Thymus (tissue), 11 donors: Measurements from ENCODE around the gene OTUB2. TPM values are rescaled to one million over a fixed set of nuclear protein-coding genes. Genes with fewer than 3 reads are reported as not detected.

ENCODE experiments used
- DNase-seq, 9 donors: peaks; one replicate each; pipeline ENCODE4 v3.0.0-alpha.2; 2013; ENCODE audit warnings: low spot score in 9 of 9, low read depth in 6 of 9, missing footprints in 1 of 9
- H3K27ac ChIP-seq, 2 donors: one replicate each; pipeline ENCODE4 v1.5.1; 2013; ENCODE audit warnings: control low read depth in 1 of 2, low read depth in 1 of 2, low read length in 1 of 2, mild to moderate bottlenecking in 1 of 2, moderate library complexity in 1 of 2
- H3K27me3 ChIP-seq, 2 donors: one replicate each; pipeline ENCODE4 v1.5.1; 2013; ENCODE audit warnings: low read length in 1 of 2; ENCODE audit not compliant: control insufficient read depth in 2 of 2, insufficient read depth in 1 of 2
- H3K36me3 ChIP-seq, 2 donors: one replicate each; pipeline ENCODE4 v1.5.1; 2013; ENCODE audit warnings: low read length in 1 of 2, mild to moderate bottlenecking in 1 of 2, moderate library complexity in 1 of 2; ENCODE audit not compliant: control insufficient read depth in 2 of 2, insufficient read depth in 2 of 2
- H3K4me1 ChIP-seq, 2 donors: one replicate each; pipeline ENCODE4 v1.5.1; 2013; ENCODE audit warnings: low read length in 2 of 2; ENCODE audit not compliant: control insufficient read depth in 2 of 2, insufficient read depth in 2 of 2
- H3K4me3 ChIP-seq, 2 donors: one replicate each; pipeline ENCODE4 v1.5.1; 2013; ENCODE audit warnings: low read length in 2 of 2, control low read depth in 1 of 2, mild to moderate bottlenecking in 1 of 2
- H3K9me3 ChIP-seq, 2 donors: one replicate each; pipeline ENCODE4 v1.5.1; 2013; ENCODE audit warnings: low read length in 1 of 2, mild to moderate bottlenecking in 1 of 2; ENCODE audit not compliant: control insufficient read depth in 2 of 2, insufficient read depth in 1 of 2
- WGBS: extraction: QIAGEN DNeasy Blood & Tissue Kit; methylation state at CpG from one replicate; pipeline ENCODE4 v1.1.7; 2013; 5-methylcytosine and 5-hydroxymethylcytosine counted together
- polyA plus RNA-seq: library from polyadenylated mRNA; stranded (reverse); fragments of 200-250 nt; gene quantifications from one replicate; pipeline ENCODE4 v1.2.3, GENCODE V29; 2013
- total RNA-seq: library from RNA; stranded (reverse); fragments of 120-200 nt; gene quantifications from one replicate; pipeline ENCODE4 v1.2.4, GENCODE V29; 2013
- donor health status: healthy.

OTUB2 gene
- total and polyA plus RNA-seq, 2 donors, result 0.27 to 0.52 TPM

DNA sequence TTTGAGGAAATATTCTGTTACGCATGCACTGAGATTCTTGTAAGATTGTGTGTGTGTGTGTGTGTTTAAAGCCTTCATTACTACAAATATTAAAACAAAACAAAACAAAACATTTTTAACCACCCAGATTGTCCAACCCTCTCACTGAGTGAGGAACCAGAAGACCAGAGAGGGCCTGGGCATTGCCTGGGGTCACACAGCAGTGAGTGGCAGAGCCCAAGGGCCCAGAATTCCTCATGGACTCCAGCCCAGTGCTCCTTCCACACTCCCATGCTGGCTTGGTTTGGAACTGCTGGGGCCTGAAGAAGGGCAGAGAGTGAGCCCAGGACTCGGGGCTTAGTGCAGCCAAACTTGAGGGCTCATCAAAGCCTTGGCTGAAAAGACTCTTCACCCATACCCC, 1.6 kb upstream of the OTUB2 start:
- Histone ChIP-seq H3K27ac (no peak overlapping the region), H3K4me1 (no peaks in the 10 kb centered on the region), H3K36me3 (no peaks in the 10 kb centered on the region), H3K4me3 (no peak overlapping the region), H3K27me3 (peaks cover 0 to 42% of the 10 kb centered on the region in 2 donors), H3K9me3 (no peaks in the 10 kb centered on the region)
- WGBS, result 93% methylated on average over 2 of the region's 2 CpGs
- DNase-seq, result no peak

DNA sequence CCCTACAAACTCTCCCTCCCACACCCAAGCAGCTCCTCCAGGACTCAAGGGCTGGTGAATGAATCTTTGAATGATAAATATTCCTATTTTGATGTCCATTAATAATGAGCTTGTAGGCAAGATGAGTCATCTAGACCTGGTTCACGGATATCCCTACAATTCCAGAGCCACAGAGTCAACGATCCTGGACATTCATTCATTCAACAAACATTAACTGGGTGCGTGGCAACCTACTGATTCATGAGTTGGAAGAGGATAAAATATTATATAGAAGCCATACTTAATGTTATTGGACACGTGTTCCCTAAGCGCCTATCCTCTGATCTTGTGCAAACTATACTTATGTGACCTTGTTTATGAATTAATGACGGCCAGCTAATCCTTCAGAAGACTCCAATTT, 420 bp upstream of the OTUB2 start:
- WGBS, result 72% methylated on average over 6 of the region's 6 CpGs
- no peak overlapping the region for H3K27ac ChIP-seq

DNA sequence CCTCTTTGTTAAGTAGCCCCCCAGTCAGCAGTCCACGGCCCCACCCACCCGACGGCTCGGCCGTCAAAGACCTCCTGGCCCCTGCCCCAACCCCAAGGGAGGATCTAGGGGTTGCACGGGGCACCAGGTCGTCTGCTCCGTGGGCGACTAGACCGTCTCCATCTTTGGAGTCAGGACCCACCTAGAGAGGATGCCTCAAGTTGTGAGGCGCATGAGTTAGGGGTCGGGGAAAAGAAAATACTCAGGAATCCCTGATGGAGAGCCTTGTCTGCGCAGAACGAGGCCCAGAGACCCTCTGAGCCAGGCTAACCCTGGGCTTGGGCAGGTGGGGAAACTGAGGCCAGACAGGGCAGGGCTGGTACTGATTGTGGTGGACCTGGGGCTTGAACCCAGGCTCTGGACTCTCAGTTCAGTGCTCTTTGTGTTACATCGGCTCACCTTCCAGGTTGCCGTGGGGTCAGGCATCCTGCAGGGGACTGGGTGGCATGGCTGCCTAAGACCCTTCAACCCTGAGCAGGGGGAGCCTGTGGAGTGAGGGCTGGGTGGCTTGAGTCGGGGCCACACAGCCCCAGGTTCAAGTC, 839 bp downstream of the OTUB2 start:
- WGBS, result 58% methylated on average over 17 of the region's 17 CpGs
- H3K27ac ChIP-seq, result no peak overlapping the region
- H3K4me1 ChIP-seq, result no peaks in the 10 kb centered on the region
- H3K36me3 ChIP-seq, result no peaks in the 10 kb centered on the region
- no peak for DNase-seq
- H3K9me3 ChIP-seq, result no peaks in the 10 kb centered on the region
- peak overlapping the region in 1 of 2 donors; percentile 56 for H3K4me3 ChIP-seq
- peaks cover 0 to 38% of the 10 kb centered on the region in 2 donors for H3K27me3 ChIP-seq

More for the DNA sequence above, 420 bp upstream of the OTUB2 start:
- Histone ChIP-seq H3K4me3 (peak overlapping the region in 1 of 2 donors; percentile 56), H3K27me3 (peaks cover 0 to 42% of the 10 kb centered on the region in 2 donors), H3K4me1 (no peaks in the 10 kb centered on the region), H3K9me3 (no peaks in the 10 kb centered on the region), H3K36me3 (no peaks in the 10 kb centered on the region)
- no peak for DNase-seq

DNA sequence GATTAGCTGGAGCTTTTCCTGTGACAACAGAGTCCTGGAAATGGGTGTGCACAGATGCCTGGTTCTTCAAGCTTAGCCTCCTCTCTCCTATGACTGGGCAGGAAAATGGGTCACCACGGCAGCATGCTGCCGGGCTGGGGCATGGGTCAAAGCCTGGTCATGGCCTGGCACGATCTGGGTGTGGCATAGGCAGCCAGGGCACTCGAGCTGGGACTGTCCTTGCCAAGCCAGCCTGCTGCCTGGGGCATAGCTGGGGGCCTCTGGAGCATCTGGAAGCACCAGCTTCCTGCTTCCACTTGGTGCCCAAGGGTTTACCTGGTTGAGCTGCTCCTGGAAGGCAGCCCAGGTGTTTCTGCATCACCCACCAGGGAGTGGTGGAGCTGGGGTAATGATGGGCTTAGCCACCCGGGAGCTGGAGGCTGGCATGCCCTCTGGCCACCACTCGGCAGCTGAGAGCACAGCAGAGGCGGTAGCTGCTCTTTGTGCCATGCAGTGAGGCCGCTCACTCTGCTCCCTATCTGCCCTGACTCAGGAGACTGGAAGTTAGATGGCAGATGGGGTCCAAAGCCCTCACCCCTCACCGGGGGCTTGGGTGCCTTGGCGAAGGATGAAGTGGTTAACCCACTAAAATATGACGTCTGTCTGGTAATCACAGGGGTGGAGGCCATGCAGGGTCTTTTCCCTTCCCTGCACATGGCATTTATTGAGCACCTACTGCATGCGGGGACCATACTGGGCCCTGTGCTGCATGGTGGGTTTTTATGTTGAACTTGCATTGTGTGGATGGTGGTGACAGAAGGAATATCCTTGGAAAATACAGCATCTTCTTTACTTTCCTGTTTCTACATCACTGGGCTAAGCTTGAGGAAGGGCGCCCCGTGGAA, 1.7 kb downstream of the OTUB2 start:
- Histone ChIP-seq H3K9me3 (no peaks in the 10 kb centered on the region), H3K4me3 (no peak overlapping the region), H3K36me3 (no peaks in the 10 kb centered on the region), H3K27me3 (peaks cover 0 to 36% of the 10 kb centered on the region in 2 donors), H3K27ac (no peak overlapping the region), H3K4me1 (no peaks in the 10 kb centered on the region)
- DNase-seq, result no peak
- 94% methylated on average over 14 of the region's 14 CpGs for WGBS

DNA sequence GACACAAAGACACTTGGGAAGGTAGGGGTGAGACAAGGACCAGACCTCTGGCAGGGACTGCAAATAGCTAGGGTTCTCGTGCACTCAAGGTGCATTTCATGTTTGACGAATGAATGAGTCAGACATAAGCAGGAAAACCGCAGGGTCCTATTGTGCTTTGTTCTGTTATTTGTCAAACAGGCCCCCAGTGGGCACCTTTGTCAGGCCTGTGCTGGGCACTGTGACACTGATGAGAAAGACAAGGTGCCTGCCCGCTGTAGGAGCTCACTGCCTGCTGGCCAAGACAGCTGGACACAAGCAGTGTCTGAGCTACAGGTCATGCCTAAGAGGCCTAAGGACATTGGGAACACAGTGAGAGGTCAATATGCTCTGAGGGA, 2.3 kb downstream of the OTUB2 start:
- DNase-seq, result no peak
- Histone ChIP-seq H3K4me3 (no peak overlapping the region), H3K4me1 (no peaks in the 10 kb centered on the region), H3K9me3 (no peaks in the 10 kb centered on the region), H3K27me3 (peaks cover 0 to 33% of the 10 kb centered on the region in 2 donors), H3K27ac (no peak overlapping the region), H3K36me3 (no peaks in the 10 kb centered on the region)
- 81% methylated on average over 4 of the region's 4 CpGs for WGBS

DNA sequence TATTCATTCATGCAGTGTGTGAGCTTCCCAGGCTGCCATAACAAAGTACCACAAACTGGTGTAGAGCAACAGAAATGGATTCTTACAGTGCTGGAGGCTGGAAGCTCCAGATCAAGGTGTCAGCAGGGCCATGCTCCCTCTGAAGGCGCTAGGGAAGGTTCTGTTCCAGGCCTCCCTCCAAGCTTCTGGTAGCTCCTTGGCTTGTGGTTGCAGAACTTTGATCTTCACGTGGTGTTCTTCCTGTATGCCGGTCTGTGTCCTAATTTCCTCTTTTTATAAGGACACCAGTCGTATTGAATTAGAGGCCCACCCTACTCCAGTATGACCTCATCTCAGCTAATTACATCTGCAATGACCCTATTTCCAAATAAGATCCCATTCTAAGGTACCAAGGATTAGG, 3.1 kb downstream of the OTUB2 start:
- Histone ChIP-seq H3K36me3 (no peaks in the 10 kb centered on the region), H3K27ac (no peak overlapping the region), H3K4me3 (no peak overlapping the region), H3K9me3 (no peaks in the 10 kb centered on the region), H3K4me1 (no peaks in the 10 kb centered on the region), H3K27me3 (peaks cover 0 to 31% of the 10 kb centered on the region in 2 donors)
- DNase-seq, result no peak
- WGBS, result 31% methylated on average over 4 of the region's 4 CpGs

DNA sequence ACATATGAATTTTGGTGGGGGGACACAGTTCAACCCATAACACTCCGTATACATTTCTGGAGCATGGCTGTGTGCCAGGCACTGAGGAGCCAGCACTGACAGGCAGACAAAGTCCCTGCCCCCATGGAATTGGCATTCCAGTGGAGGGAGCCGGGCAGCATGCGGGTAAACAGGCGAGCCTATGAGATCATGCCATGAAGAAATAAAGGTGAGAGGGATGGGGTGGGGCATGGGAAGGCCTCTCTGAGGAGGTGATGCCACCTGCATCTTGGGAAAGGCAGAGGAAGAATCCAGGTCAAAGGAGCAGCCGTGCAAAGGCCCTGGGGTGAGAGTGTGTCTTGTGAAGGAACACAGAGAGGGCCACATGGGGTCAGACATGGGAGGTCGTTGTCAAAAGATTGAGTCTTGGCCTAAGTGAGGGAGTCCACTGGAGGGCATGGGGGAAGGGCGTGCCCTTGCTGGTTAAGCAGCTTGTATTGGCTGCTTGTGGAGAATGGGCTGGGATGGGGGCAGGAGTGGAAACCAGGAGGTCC, 3.6 kb downstream of the OTUB2 start:
- Histone ChIP-seq H3K4me1 (no peaks in the 10 kb centered on the region), H3K27me3 (peaks cover 0 to 28% of the 10 kb centered on the region in 2 donors), H3K36me3 (no peaks in the 10 kb centered on the region), H3K4me3 (no peak overlapping the region), H3K9me3 (no peaks in the 10 kb centered on the region), H3K27ac (no peak overlapping the region)
- DNase-seq, result no peak
- 91% methylated on average over 7 of the region's 7 CpGs for WGBS

DNA sequence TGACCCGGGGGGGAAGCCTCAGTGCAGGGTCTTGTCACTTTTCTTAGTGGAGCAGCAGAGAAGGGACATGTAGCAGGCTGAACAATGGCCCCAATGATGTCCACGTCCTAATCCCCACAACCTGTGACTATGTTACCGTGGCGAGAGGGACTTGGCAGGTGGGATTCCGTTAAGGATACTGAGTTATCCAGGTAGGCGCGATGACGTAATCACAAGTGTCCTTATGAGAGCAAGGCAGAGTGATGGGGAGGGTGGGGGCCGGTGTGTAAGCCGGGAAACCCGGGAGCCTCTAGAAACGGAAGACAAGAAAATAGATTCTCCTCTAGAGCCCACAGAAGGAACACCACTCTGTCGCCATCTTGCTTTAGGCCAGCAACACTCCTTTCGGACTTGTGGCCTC, 4.4 kb downstream of the OTUB2 start:
- DNase-seq, result no peak
- Histone ChIP-seq H3K4me3 (no peak overlapping the region), H3K4me1 (no peaks in the 10 kb centered on the region), H3K9me3 (no peaks in the 10 kb centered on the region), H3K27ac (no peak overlapping the region), H3K27me3 (peaks cover 0 to 24% of the 10 kb centered on the region in 2 donors), H3K36me3 (no peaks in the 10 kb centered on the region)
- 90% methylated on average over 14 of the region's 14 CpGs for WGBS

DNA sequence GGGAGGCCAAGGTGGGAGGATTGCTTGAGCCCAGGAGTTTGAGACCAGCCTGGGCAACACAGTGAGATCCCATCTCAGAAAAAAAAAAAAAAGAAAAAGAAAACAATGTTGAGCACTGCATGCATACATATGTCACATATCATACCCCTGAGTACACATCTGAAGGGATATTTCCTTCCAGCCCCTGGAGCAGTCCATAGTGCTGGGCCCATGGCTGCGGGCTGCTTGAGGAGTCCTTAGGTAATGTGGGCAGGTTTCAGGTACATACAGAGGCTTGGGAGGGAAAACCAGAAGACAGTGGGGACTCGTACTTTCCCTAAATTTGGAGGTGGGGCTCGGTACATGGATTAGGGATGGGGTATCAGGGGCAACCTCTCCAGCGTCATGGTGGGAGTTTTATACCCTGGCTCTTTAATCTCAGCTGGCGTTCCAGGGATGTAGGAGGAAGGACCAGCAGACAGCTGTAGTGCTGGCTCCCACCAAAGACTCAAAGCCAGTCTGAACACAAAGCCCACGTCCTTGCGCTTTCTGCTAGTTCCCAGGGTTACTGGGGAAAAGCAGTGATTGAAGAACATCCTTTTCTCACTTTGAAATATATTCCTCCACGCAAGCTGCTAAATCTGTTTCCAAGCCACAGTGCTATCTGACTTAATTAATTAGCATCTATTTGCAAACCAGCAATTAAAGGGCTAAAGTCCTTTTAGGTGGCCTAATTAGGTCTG, 5.2 kb downstream of the OTUB2 start:
- H3K27me3 ChIP-seq, result peaks cover 0 to 17% of the 10 kb centered on the region in 2 donors
- no peaks in the 10 kb centered on the region for H3K36me3 ChIP-seq
- no peak overlapping the region for H3K4me3 ChIP-seq
- no peaks in the 10 kb centered on the region for H3K9me3 ChIP-seq
- no peak for DNase-seq
- WGBS, result 96% methylated on average over 8 of the region's 8 CpGs
- no peak overlapping the region for H3K27ac ChIP-seq
- no peaks in the 10 kb centered on the region for H3K4me1 ChIP-seq
